ENCODE measurements around the gene CPXCR1.
"Not testable (repeated sequence)": the region's sequence is repeated elsewhere in the genome, so short reads cannot be mapped to it uniquely, and the experiment has no call there.

DNA sequence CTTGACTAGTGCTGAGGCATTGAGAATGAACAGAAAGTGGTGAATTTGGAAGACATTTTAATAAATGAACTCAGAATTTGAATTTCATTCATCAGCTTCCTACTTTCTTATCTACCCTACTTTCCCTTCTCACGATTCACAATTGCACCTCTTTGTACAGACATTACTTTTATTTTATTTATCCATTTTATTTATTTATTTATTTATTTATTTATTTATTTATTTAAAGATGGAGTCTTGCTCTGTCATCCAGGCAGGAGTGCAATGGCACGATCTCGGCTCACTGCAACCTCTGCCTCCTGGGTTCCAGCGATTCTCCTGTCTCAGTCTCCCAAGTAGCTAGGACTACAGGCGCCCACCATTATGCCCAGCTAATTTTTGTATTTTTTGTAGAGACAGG lies 5.3 kb downstream of the CPXCR1 start:
- TF ChIP-seq, protein P1, sequence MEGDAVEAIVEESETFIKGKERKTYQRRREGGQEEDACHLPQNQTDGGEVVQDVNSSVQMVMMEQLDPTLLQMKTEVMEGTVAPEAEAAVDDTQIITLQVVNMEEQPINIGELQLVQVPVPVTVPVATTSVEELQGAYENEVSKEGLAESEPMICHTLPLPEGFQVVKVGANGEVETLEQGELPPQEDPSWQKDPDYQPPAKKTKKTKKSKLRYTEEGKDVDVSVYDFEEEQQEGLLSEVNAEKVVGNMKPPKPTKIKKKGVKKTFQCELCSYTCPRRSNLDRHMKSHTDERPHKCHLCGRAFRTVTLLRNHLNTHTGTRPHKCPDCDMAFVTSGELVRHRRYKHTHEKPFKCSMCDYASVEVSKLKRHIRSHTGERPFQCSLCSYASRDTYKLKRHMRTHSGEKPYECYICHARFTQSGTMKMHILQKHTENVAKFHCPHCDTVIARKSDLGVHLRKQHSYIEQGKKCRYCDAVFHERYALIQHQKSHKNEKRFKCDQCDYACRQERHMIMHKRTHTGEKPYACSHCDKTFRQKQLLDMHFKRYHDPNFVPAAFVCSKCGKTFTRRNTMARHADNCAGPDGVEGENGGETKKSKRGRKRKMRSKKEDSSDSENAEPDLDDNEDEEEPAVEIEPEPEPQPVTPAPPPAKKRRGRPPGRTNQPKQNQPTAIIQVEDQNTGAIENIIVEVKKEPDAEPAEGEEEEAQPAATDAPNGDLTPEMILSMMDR (IDR thresholded peaks at IDR 0.05), result not testable (repeated sequence)
- not testable (repeated sequence) for TF ChIP-seq POLR2A (IDR thresholded peaks at IDR 0.05)
